IMR-90 (cell line): ENCODE results near the gene SIX4. TPM values are rescaled to one million over a fixed set of nuclear protein-coding genes. Genes with fewer than 3 reads are reported as not detected.

Source experiments
- ATAC-seq: fragments of 200-7000 bp; cut with Tn5 transposase; 2 replicates; pipeline ENCODE4 v1.9.1; 2020; ENCODE audit warnings: low read depth, mild to moderate bottlenecking, moderate library complexity
- BruUV-seq: library from RNA; stranded (reverse); fragments of 400-500 nt; replicated peaks from 2 replicates; lab custom pipeline; 2021; lab: Mats Ljungman, UMichigan
- CTCF ChIA-PET: fragments of 300-600 bp; formaldehyde crosslinking; extraction: SDS; loops from one replicate; lab custom pipeline; 2021; ENCODE audit warnings: antibody characterized with exemption; lab: Yijun Ruan, JAX
- POLR2A ChIA-PET: fragments of 300-600 bp; sonication (Branson Sonifier 250); formaldehyde crosslinking; loops from one replicate; lab custom pipeline; 2022; ENCODE audit warnings: antibody characterized with exemption; ENCODE audit not compliant: unreplicated experiment; lab: Charles Lee
- DNase-seq: peaks from one replicate; pipeline ENCODE4 v3.0.0; 2013
- H2AFZ ChIP-seq: replicated peaks from 2 replicates; pipeline ENCODE3; 2013; ENCODE audit warnings: low read length, mild to moderate bottlenecking; ENCODE audit not compliant: poor library complexity
- H2AK5ac ChIP-seq: 2 replicates; pipeline ENCODE4 v1.6.1; 2013; ENCODE audit warnings: low read depth, low read length, inconsistent platforms
- H2AK9ac ChIP-seq: replicated peaks from 2 replicates; pipeline ENCODE3; 2013; ENCODE audit warnings: mild to moderate bottlenecking, low read depth, low read length, moderate library complexity; ENCODE audit not compliant: poor library complexity
- H2BK120ac ChIP-seq: 2 replicates; pipeline ENCODE4 v1.6.1; 2013; ENCODE audit warnings: low read depth, low read length, inconsistent platforms
- H2BK15ac ChIP-seq: 3 replicates; pipeline ENCODE4 v1.6.1; 2013; ENCODE audit warnings: low read depth, low read length, inconsistent platforms
- H2BK20ac ChIP-seq: 2 replicates; pipeline ENCODE4 v1.6.1; 2013; ENCODE audit warnings: low read depth, mild to moderate bottlenecking, inconsistent platforms, low read length, moderate library complexity
- H2BK5ac ChIP-seq: 2 replicates; pipeline ENCODE4 v1.6.1; 2013; ENCODE audit warnings: mild to moderate bottlenecking, low read depth, low read length, inconsistent platforms; ENCODE audit not compliant: poor library complexity, severe bottlenecking
- H3K14ac ChIP-seq: replicated peaks from 2 replicates; pipeline ENCODE4 v1.6.1; 2013; ENCODE audit warnings: low read depth, low read length, inconsistent platforms
- H3K18ac ChIP-seq: 2 replicates; pipeline ENCODE4 v1.6.1; 2013; ENCODE audit warnings: low read depth, low read length, control low read depth
- H3K23ac ChIP-seq: 2 replicates; pipeline ENCODE4 v1.6.1; 2013; ENCODE audit warnings: low read depth, low read length, inconsistent platforms
- H3K27ac ChIP-seq: 2 replicates; pipeline ENCODE4 v1.5.1; 2013; ENCODE audit warnings: mild to moderate bottlenecking, control low read depth, low read length; ENCODE audit not compliant: insufficient read depth
- H3K27me3 ChIP-seq: 2 replicates; pipeline ENCODE4 v1.6.1; 2013; ENCODE audit warnings: low read length; ENCODE audit not compliant: control insufficient read depth, insufficient read depth
- H3K36me3 ChIP-seq: 2 replicates; pipeline ENCODE4 v1.6.1; 2013; ENCODE audit warnings: low read length, mixed read lengths; ENCODE audit not compliant: control insufficient read depth, insufficient read depth
- H3K4ac ChIP-seq: 2 replicates; pipeline ENCODE4 v1.6.1; 2013; ENCODE audit warnings: low read depth, low read length, inconsistent platforms
- H3K4me1 ChIP-seq: 2 replicates; pipeline ENCODE4 v1.6.1; 2013; ENCODE audit warnings: low read length, mixed read lengths; ENCODE audit not compliant: control insufficient read depth, insufficient read depth
- H3K4me2 ChIP-seq: 2 replicates; pipeline ENCODE4 v1.6.1; 2013; ENCODE audit warnings: low read depth, mild to moderate bottlenecking, control low read depth, low read length, moderate library complexity
- H3K4me3 ChIP-seq: 2 replicates; pipeline ENCODE4 v1.5.1; 2013; ENCODE audit warnings: low read depth, mild to moderate bottlenecking, control low read depth, low read length, moderate library complexity; ENCODE audit not compliant: insufficient read depth
- H3K56ac ChIP-seq: 2 replicates; pipeline ENCODE4 v1.6.1; 2013; ENCODE audit warnings: low read length, inconsistent platforms; ENCODE audit not compliant: insufficient read depth; ENCODE audit errors: extremely low read depth
- H3K79me1 ChIP-seq, 2 experiments: 2 replicates each; pipeline ENCODE4 v1.6.1; 2013; ENCODE audit warnings: low read length in 2 of 2, inconsistent platforms in 1 of 2, low read depth in 1 of 2
- H3K9ac ChIP-seq: 2 replicates; pipeline ENCODE4 v1.6.1; 2013; ENCODE audit warnings: low read depth, low read length, control low read depth
- H3K9me1 ChIP-seq: 2 replicates; pipeline ENCODE4 v1.6.1; 2013; ENCODE audit warnings: low read length, inconsistent platforms; ENCODE audit not compliant: insufficient read depth
- H3K9me3 ChIP-seq: 2 replicates; pipeline ENCODE4 v1.6.1; 2013; ENCODE audit warnings: low read length; ENCODE audit not compliant: control insufficient read depth, insufficient read depth
- H4K20me1 ChIP-seq: 2 replicates; pipeline ENCODE4 v1.6.1; 2013; ENCODE audit warnings: low read length, inconsistent platforms; ENCODE audit not compliant: insufficient read depth
- H4K5ac ChIP-seq: 2 replicates; pipeline ENCODE4 v1.6.1; 2013; ENCODE audit warnings: mild to moderate bottlenecking, low read depth, low read length, control low read depth
- H4K8ac ChIP-seq, 2 experiments: 2 replicates each; pipeline ENCODE4 v1.6.1; 2013; ENCODE audit warnings: low read depth in 2 of 2, low read length in 2 of 2, control low read depth in 1 of 2, inconsistent platforms in 1 of 2
- H4K91ac ChIP-seq: 2 replicates; pipeline ENCODE4 v1.6.1; 2013; ENCODE audit warnings: low read depth, low read length, inconsistent platforms; ENCODE audit not compliant: insufficient read depth
- BHLHE40 ChIP-seq: fragments of 150-350 bp; IDR thresholded peaks from 2 replicates; pipeline ENCODE4 v1.6.1; 2016; ENCODE audit warnings: mild to moderate bottlenecking, low read depth, low read length
- WGBS, 2 experiments: methylation state at CpG; one replicate each; pipeline versions ENCODE4 v1.1.5 to v1.1.7; 2013; ENCODE audit warnings: missing lambda C conversion rate in 2 of 2; ENCODE audit not compliant: insufficient read length in 1 of 2; ENCODE audit errors: extremely low coverage in 2 of 2; 5-methylcytosine and 5-hydroxymethylcytosine counted together
- dilution Hi-C: fragments of 300-500 bp; cut with HindIII; formaldehyde crosslinking; loops from one replicate; pipeline ENCODE4 v1.14.3; 2018; ENCODE audit warnings: low sequenced_read_pairs; ENCODE audit not compliant: unreplicated experiment
- in situ Hi-C: fragments of 300-500 bp; cut with MboI; formaldehyde crosslinking; loops from 3 replicates; pipeline ENCODE4 v1.14.3; 2019; ENCODE audit warnings: low sequenced_read_pairs, inconsistent platforms, mixed read lengths
- intact Hi-C: fragments of 100-400 bp; cut with micrococcal nuclease; formaldehyde crosslinking; loops from 2 replicates; pipeline ENCODE4 v1.10.0; 2022
- polyA plus RNA-seq, 3 experiments: library from polyadenylated mRNA; depleted of rRNA; stranded (reverse); fragments of >200 nt; gene quantifications; 2 replicates each; pipeline ENCODE4 v1.2.3, GENCODE V29; 2012; ENCODE audit warnings: low replicate concordance in 1 of 3
- total RNA-seq: library from RNA; depleted of rRNA; stranded (reverse); fragments of >200 nt; gene quantifications from 2 replicates; pipeline ENCODE4 v1.2.3, GENCODE V29; 2012

Gene SIX4
- total and polyA plus RNA-seq, 2 of the 4 experiments (the other 2 are of a cell fraction), result 7.1 to 42.7 TPM

GRCh38 chr14:60700598-60700997 is 23.6 kb downstream of the SIX4 start:
- WGBS, 2 experiments, result no CpG with 5 or more reads among the region's 3 CpGs
- no TSS peak for BruUV-seq

More at GRCh38 chr14:60700598-60700997, 23.6 kb downstream of the SIX4 start:
- H3K4me1 ChIP-seq, result no peaks in the 10 kb centered on the region
- dilution Hi-C loops (no loop called here), intact Hi-C loops (no loop called here), in situ Hi-C loops (no loop called here)
- peaks cover 14% of the 10 kb centered on the region for H3K9me3 ChIP-seq
- H4K20me1 ChIP-seq, result no peaks in the 10 kb centered on the region
- H2BK5ac ChIP-seq, result no peak overlapping the region
- no peaks in the 10 kb centered on the region for H3K36me3 ChIP-seq
- CTCF ChIA-PET, result interaction anchor here (0.7 kb wide), 1 partner anchor 45 kb away, joined by 8 read pairs; no protein-coding TSS in a partner anchor
- H3K79me1 ChIP-seq, result no peaks in the 10 kb centered on the region
- H4K91ac ChIP-seq, result no peak overlapping the region
- H3K4me3 ChIP-seq, result no peak overlapping the region
- no peaks in the 10 kb centered on the region for H3K9me1 ChIP-seq
- H2BK20ac ChIP-seq, result no peak overlapping the region
- H3K23ac ChIP-seq, result no peak overlapping the region
- no peak overlapping the region for H3K4ac ChIP-seq
- H3K14ac ChIP-seq, result no peak overlapping the region
- no peak overlapping the region for H2BK15ac ChIP-seq
- no peak overlapping the region for H2AFZ ChIP-seq
- no peak for TF ChIP-seq BHLHE40
- H3K27ac ChIP-seq, result no peak overlapping the region
- no peak overlapping the region for H3K9ac ChIP-seq
- no peak overlapping the region for H4K8ac ChIP-seq
- no peaks in the 10 kb centered on the region for H3K27me3 ChIP-seq
- H2AK5ac ChIP-seq, result no peak overlapping the region
- no peak overlapping the region for H3K18ac ChIP-seq
- no peak overlapping the region for H2BK120ac ChIP-seq
- no peak overlapping the region for H3K56ac ChIP-seq
- H3K4me2 ChIP-seq, result no peak overlapping the region
- H2AK9ac ChIP-seq, result no peak overlapping the region
- ATAC-seq, result no peak
- DNase-seq, result no peak
- POLR2A ChIA-PET, result no interaction called here
- no peak overlapping the region for H4K5ac ChIP-seq
